Stomach (tissue), 9 donors: Measurements from ENCODE around the gene MYL7. TPM values are rescaled to one million over a fixed set of nuclear protein-coding genes. Genes with fewer than 3 reads are reported as not detected.

Experiments
- DNase-seq, 2 donors: peaks; one replicate each; pipeline versions ENCODE4 v3.0.0 to v3.0.0-alpha.2; 2013 to 2019
- H3K27ac ChIP-seq, 5 donors: fragments of 200-600 bp in 4 of 5; sonication (generic) in 4 of 5; one replicate each; pipeline ENCODE4 v1.5.1; 2013 to 2019; ENCODE audit warnings: mild to moderate bottlenecking in 1 of 5, moderate library complexity in 1 of 5
- H3K27me3 ChIP-seq, 3 donors: fragments of 200-600 bp; sonication (generic); one replicate each; pipeline ENCODE4 v1.5.1; 2017 to 2019; ENCODE audit warnings: mixed run types in 1 of 3
- H3K36me3 ChIP-seq, 4 donors: fragments of 200-600 bp; sonication (generic); 1 replicate in 3 of 4; 2 replicates in 1 of 4; pipeline ENCODE4 v1.5.1; 2016 to 2019
- H3K4me1 ChIP-seq, 4 donors: fragments of 200-600 bp; sonication (generic); one replicate each; pipeline ENCODE4 v1.5.1; 2016 to 2019
- H3K4me3 ChIP-seq, 4 donors: fragments of 200-600 bp; sonication (generic) in 3 of 4; one replicate each; pipeline ENCODE4 v1.5.1; 2016 to 2019; ENCODE audit warnings: mild to moderate bottlenecking in 1 of 4
- H3K9me3 ChIP-seq, 4 donors: fragments of 200-600 bp; sonication (generic); one replicate each; pipeline ENCODE4 v1.5.1; 2016 to 2019
- EP300 ChIP-seq: sonication (generic); formaldehyde crosslinking; IDR thresholded peaks from one replicate; pipeline ENCODE4 v1.6.1; 2017; ENCODE audit warnings: antibody characterized with exemption
- POLR2A ChIP-seq, 4 donors: fragments of 450-650 bp; IDR thresholded peaks; one replicate each; pipeline ENCODE4 v1.6.1; 2016; ENCODE audit warnings: antibody characterized with exemption in 4 of 4, control low read depth in 2 of 4, mild to moderate bottlenecking in 1 of 4, moderate library complexity in 1 of 4
- POLR2AphosphoS5 ChIP-seq, 3 donors: sonication (generic); formaldehyde crosslinking; IDR thresholded peaks; one replicate each; pipeline ENCODE4 v1.6.1; 2016; ENCODE audit warnings: antibody characterized with exemption in 3 of 3
- WGBS, 5 donors: extraction: QIAGEN DNeasy Blood & Tissue Kit in 3 of 5; methylation state at CpG; one replicate each; pipeline versions ENCODE4 v1.1.5 to v1.1.7; 2013 to 2018; 5-methylcytosine and 5-hydroxymethylcytosine counted together
- intact Hi-C: fragments of 100-400 bp; cut with DNase I; formaldehyde crosslinking; loops from one replicate; pipeline ENCODE4 v1.15.1; 2023; ENCODE audit warnings: low total_unique reads
- polyA plus RNA-seq, 3 donors: library from polyadenylated mRNA; stranded (reverse); fragments of 200-250 nt; gene quantifications; one replicate each; pipeline ENCODE4 v1.2.3, GENCODE V29; 2013
- total RNA-seq, 5 donors: library from RNA; depleted of rRNA; stranded (reverse); fragments of >200 nt; gene quantifications; one replicate each; pipeline versions ENCODE4 v1.1.0 to v1.2.3, GENCODE V29; 2014 to 2016
- TF ChIP-seq, protein P1 (sequence below), 7 experiments: fragments of 450-650 bp in 4 of 7; fragments of 200-600 bp in 3 of 7; sonication (generic) in 3 of 7; IDR thresholded peaks; one replicate each; pipeline ENCODE4 v1.5.1; 2016 to 2019; ENCODE audit warnings: antibody characterized with exemption in 7 of 7, control low read depth in 2 of 7, mild to moderate bottlenecking in 1 of 7
- donor health status: healthy with polysubstance abuse.
- donor health status: Bipolar disorder and iron deficiency.
- donor health status: healthy.

Gene MYL7
- total and polyA plus RNA-seq, 8 donors, result 2.2 TPM; not detected in 7

DNA sequence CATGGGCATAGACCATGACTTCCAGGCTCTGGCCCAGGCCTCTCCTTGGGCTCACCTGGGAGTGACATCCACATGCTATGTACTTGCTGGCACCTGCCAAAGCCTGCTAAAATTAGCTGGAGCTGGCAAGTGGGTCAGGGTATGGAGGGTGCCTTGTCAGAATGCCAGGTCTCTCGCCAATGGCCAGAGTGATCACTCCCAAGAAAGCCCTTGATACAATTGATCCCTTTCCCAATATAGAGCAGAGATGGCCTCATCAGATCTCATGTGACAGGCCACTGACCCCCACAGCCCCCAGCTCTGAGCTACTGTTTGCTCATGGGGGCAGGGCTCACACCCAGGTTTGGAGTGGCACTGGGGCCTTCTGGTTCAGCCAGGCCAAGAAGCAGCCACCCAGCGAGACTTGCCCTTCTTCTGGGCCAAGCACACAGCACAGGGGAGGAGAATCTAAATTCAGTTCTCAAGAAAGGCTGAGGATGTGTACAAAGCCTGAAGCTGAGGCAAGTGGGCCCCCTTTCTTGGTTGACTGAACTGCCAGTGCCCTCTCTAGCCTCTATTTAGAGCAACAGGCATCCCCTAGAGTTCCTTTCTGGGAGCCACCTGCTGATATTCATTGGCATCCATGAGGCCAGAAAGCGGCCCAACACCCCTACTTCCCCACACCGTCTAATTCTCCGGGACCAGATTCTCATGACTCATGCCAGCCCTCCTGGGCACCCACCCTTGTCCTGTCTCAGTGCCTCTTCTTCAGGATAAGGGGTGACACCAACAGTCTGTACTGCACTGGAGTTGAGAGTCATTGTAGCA is 18.9 kb upstream of the MYL7 start:
- H3K27ac ChIP-seq, result no peak overlapping the region
- no peak for DNase-seq
- intact Hi-C loops, result no loop called here
- TF ChIP-seq EP300 (no peak), POLR2A (IDR thresholded peaks at IDR 0.05) (no peak), POLR2AphosphoS5 (IDR thresholded peaks at IDR 0.05) (no peak)
- TF ChIP-seq, protein P1, sequence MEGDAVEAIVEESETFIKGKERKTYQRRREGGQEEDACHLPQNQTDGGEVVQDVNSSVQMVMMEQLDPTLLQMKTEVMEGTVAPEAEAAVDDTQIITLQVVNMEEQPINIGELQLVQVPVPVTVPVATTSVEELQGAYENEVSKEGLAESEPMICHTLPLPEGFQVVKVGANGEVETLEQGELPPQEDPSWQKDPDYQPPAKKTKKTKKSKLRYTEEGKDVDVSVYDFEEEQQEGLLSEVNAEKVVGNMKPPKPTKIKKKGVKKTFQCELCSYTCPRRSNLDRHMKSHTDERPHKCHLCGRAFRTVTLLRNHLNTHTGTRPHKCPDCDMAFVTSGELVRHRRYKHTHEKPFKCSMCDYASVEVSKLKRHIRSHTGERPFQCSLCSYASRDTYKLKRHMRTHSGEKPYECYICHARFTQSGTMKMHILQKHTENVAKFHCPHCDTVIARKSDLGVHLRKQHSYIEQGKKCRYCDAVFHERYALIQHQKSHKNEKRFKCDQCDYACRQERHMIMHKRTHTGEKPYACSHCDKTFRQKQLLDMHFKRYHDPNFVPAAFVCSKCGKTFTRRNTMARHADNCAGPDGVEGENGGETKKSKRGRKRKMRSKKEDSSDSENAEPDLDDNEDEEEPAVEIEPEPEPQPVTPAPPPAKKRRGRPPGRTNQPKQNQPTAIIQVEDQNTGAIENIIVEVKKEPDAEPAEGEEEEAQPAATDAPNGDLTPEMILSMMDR (IDR thresholded peaks at IDR 0.05), result no peak
- H3K4me1 ChIP-seq, result no peaks in the 10 kb centered on the region
- 74 to 92% (median 86%) methylated on average over 4 to 5 of the region's 5 CpGs for WGBS, 5 donors
- no peaks in the 10 kb centered on the region for H3K9me3 ChIP-seq
- H3K36me3 ChIP-seq, result no peaks in the 10 kb centered on the region
- H3K4me3 ChIP-seq, result no peak overlapping the region
- peaks cover 0 to 3% (median 0%) of the 10 kb centered on the region in 3 donors for H3K27me3 ChIP-seq

DNA sequence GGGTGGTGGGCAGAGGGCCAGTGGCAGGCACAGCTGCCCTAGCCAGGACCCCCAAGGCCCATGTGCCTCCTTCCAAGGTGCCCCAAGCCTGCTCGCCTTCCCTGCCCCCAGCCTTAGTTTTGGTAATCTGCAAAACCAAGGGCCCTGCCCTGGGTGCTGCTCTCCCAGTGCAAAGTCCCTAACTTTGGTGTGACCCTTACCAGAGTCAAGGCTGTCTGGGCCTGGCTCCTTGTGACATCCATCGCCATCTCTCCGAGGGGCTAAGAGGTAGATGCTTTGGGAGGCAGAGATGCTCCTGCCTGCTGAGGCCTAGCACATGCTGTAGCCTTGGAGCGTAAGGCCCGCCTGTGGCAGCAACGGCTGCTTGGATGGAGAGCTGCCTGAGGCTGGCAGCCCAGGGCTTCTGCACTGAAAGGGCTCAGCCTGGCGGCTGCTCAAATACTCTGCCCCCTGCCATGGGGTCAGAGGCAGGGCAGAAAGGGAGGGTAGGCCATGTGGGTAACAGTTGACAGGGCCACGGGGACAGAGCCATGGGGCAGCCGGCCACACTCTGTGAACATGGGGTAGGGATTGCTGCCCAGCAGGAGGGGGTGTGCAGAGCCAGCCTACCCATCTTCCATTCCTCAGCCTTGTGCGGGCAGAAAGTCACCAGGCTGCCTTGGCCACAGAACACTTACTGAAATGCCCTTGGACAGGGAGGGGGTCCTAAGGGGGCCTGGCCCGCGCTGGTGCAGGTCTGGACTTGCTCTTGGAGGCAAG is 17.9 kb upstream of the MYL7 start:
- H3K36me3 ChIP-seq, result no peaks in the 10 kb centered on the region
- H3K27me3 ChIP-seq, result peaks cover 0 to 3% (median 0%) of the 10 kb centered on the region in 3 donors
- DNase-seq, result no peak
- no peaks in the 10 kb centered on the region for H3K9me3 ChIP-seq
- TF ChIP-seq EP300 (no peak), POLR2A (IDR thresholded peaks at IDR 0.05) (no peak), POLR2AphosphoS5 (IDR thresholded peaks at IDR 0.05) (no peak)
- TF ChIP-seq, protein P1 (IDR thresholded peaks at IDR 0.05), result no peak
- H3K4me1 ChIP-seq, result no peaks in the 10 kb centered on the region
- intact Hi-C loops, result no loop called here
- no peak overlapping the region for H3K4me3 ChIP-seq
- WGBS, 5 donors, result 89 to 94% (median 92%) methylated on average over 11 to 12 of the region's 12 CpGs
- no peak overlapping the region for H3K27ac ChIP-seq

DNA sequence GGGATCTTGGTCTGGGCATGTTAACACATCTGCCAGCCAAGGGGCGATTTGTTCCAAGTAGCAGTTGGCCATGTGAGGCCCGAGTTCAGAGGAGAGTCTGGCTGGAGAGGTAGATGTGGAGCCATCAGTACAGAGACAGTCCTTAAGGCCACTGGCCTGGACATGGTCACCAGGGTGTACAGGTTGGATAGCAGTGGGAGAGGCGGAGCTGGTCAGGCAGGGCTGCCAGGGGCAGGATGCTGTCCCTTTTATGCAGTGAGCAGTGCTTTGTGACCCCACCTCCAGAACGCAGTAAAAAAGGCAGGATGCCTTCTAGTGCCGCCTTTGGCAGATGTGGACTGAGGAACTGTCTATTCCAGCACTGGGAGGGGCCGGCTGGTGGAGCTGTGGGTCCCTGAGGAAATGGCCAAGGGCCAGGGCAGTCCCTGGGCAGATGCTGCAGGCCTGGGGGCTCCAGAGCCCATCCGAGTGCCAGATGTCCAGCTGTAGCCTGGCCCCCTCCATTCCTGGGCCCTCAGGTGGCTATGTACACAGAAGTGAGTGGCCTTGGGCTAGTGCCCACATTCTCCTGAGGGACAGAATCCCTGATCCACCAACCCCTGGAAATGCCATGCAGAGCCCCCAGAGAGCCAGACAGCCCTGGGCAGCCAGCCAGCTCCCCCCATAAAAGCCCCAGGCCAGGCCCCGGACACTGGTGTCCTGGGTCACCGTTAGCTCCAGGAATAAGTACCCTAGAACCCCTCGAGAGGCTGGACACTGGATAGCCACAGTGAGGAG is 17.2 kb upstream of the MYL7 start:
- H3K4me1 ChIP-seq, result no peaks in the 10 kb centered on the region
- 72 to 84% (median 80%) methylated on average over 7 to 10 of the region's 10 CpGs for WGBS, 5 donors
- peaks cover 0 to 3% (median 0%) of the 10 kb centered on the region in 3 donors for H3K27me3 ChIP-seq
- H3K36me3 ChIP-seq, result no peaks in the 10 kb centered on the region
- no peak overlapping the region for H3K4me3 ChIP-seq
- DNase-seq, result no peak
- no peak for TF ChIP-seq POLR2A (IDR thresholded peaks at IDR 0.05)
- no peak for TF ChIP-seq EP300
- TF ChIP-seq, protein P1 (IDR thresholded peaks at IDR 0.05), result no peak
- TF ChIP-seq POLR2AphosphoS5 (IDR thresholded peaks at IDR 0.05), result no peak
- H3K27ac ChIP-seq, result no peak overlapping the region
- H3K9me3 ChIP-seq, result no peaks in the 10 kb centered on the region
- intact Hi-C loops, result no loop called here
